ENCODE data around the gene PSKH1.

The PSKH1 gene

GRCh38 chr16:67847064-67847861 lies 45.8 kb upstream of the PSKH1 start, which contains the start of gene CENPT:
TSS of gene CENPT (minus strand) at chr16:67847693. CDS start at chr16:67833859, 13,834 bp downstream.
- peak within 1 kb of the TSS; percentile 93 for H3K4me3 ChIP-seq (ENCODE audit: low read depth, low read length)
- DNase-seq (ENCODE audit: low read depth) = peak; percentile 70
- no peak for TF ChIP-seq CTCF (conservative IDR thresholded peaks at IDR 0.05; ENCODE audit: low read depth, low read length)

- TF ChIP-seq CTCF (conservative IDR thresholded peaks at IDR 0.05; ENCODE audit: low read depth, low read length) = no peak
- no peak for DNase-seq (ENCODE audit: low read depth)
- H3K4me3 ChIP-seq (ENCODE audit: low read depth, low read length) = peak overlapping the region; percentile 93
These were observed 44.9 kb upstream of the PSKH1 start for GRCh38 chr16:67848118-67848517.

- no peak for TF ChIP-seq CTCF (conservative IDR thresholded peaks at IDR 0.05; ENCODE audit: low read depth, low read length)
- no peak for DNase-seq (ENCODE audit: low read depth)
- no peak overlapping the region for H3K4me3 ChIP-seq (ENCODE audit: low read depth, low read length)
These were observed 39.4 kb upstream of the PSKH1 start for GRCh38 chr16:67853670-67854069.

- TF ChIP-seq CTCF (conservative IDR thresholded peaks at IDR 0.05; ENCODE audit: low read depth, low read length) = no peak
- DNase-seq (ENCODE audit: low read depth) = no peak
- H3K4me3 ChIP-seq (ENCODE audit: low read depth, low read length) = no peak overlapping the region
These were observed 37.3 kb upstream of the PSKH1 start for GRCh38 chr16:67855789-67856188.

- TF ChIP-seq CTCF (conservative IDR thresholded peaks at IDR 0.05; ENCODE audit: low read depth, low read length) = no peak
- no peak for DNase-seq (ENCODE audit: low read depth)
These were observed 36.0 kb upstream of the PSKH1 start for GRCh38 chr16:67856927-67857546.

GRCh38 chr16:67857547-67858233 lies 35.4 kb upstream of the PSKH1 start:
- peak; percentile 95 for DNase-seq (ENCODE audit: low read depth)
- H3K4me3 ChIP-seq (ENCODE audit: low read depth, low read length) = no peak overlapping the region
- no peak for TF ChIP-seq CTCF (conservative IDR thresholded peaks at IDR 0.05; ENCODE audit: low read depth, low read length)

More at GRCh38 chr16:67856927-67857546, 36.0 kb upstream of the PSKH1 start:
- no peak overlapping the region for H3K4me3 ChIP-seq (ENCODE audit: low read depth, low read length)
